Thyroid gland (tissue), 4 donors: ENCODE results near the gene IL22.

ENCODE experiments used
- POLR2A ChIP-seq, 2 donors: fragments of 450-650 bp; IDR thresholded peaks; one replicate each; pipeline ENCODE4 v1.6.1; 2017; ENCODE audit warnings: antibody characterized with exemption in 2 of 2, mild to moderate bottlenecking in 2 of 2, moderate library complexity in 1 of 2
- TF ChIP-seq, protein P1 (sequence below), 6 experiments: fragments of 200-600 bp in 3 of 6; fragments of 450-650 bp in 3 of 6; sonication (generic) in 3 of 6; IDR thresholded peaks; one replicate each; pipeline ENCODE4 v1.5.1; 2016 to 2019; ENCODE audit warnings: antibody characterized with exemption in 6 of 6, mild to moderate bottlenecking in 2 of 6, inconsistent platforms in 1 of 6, moderate library complexity in 1 of 6

DNA sequence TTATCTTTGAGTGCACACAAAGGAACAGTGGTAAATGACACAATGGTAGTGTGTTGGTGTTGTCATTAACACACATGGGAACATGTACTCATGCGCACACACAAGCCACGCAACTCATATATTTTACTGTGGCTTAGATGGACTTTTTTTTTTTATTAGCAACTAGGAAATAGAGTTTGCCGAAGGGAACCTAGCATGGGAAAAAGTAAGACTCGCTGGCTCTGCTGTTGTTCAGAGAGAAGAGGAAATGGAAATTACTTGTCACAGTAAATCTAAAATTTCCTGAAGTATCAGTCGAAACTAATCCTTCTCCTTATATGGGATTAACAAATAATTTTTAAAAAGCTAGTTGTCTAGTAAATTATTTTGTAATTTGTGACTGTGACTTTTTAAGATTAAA, 33.7 kb upstream of the IL22 start:
- TF ChIP-seq, protein P1, sequence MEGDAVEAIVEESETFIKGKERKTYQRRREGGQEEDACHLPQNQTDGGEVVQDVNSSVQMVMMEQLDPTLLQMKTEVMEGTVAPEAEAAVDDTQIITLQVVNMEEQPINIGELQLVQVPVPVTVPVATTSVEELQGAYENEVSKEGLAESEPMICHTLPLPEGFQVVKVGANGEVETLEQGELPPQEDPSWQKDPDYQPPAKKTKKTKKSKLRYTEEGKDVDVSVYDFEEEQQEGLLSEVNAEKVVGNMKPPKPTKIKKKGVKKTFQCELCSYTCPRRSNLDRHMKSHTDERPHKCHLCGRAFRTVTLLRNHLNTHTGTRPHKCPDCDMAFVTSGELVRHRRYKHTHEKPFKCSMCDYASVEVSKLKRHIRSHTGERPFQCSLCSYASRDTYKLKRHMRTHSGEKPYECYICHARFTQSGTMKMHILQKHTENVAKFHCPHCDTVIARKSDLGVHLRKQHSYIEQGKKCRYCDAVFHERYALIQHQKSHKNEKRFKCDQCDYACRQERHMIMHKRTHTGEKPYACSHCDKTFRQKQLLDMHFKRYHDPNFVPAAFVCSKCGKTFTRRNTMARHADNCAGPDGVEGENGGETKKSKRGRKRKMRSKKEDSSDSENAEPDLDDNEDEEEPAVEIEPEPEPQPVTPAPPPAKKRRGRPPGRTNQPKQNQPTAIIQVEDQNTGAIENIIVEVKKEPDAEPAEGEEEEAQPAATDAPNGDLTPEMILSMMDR (IDR thresholded peaks at IDR 0.05): no peak
- no peak for TF ChIP-seq POLR2A (IDR thresholded peaks at IDR 0.05)
